Neural cell (in vitro differentiated cells): ENCODE measurements around the gene CHCHD5. TPM values are rescaled to one million over a fixed set of nuclear protein-coding genes. Genes with fewer than 3 reads are reported as not detected.

Experiments used
- H2AFZ ChIP-seq: fragments of 200-600, 300-800 bp; sonication (generic), shearing (Covaris generic); 2 replicates; pipeline ENCODE4 v1.6.0; 2014; ENCODE audit warnings: low read depth, mild to moderate bottlenecking, antibody characterized with exemption, low read length, moderate library complexity
- H3F3A ChIP-seq: fragments of 200-600 bp; shearing (Covaris generic); 2 replicates; pipeline ENCODE4 v1.6.1; 2016; ENCODE audit warnings: mild to moderate bottlenecking, moderate library complexity, mixed read lengths, antibody characterized with exemption, low read length; ENCODE audit not compliant: insufficient read depth, poor library complexity, severe bottlenecking
- H3K27ac ChIP-seq: fragments of 200-600, 300-800 bp; sonication (generic), shearing (Covaris generic); 2 replicates; pipeline ENCODE4 v1.5.1; 2014; ENCODE audit warnings: mild to moderate bottlenecking, low read length, moderate library complexity
- H3K27me3 ChIP-seq: fragments of 300-800, 200-600 bp; sonication (generic), shearing (Covaris generic); 2 replicates; pipeline ENCODE4 v1.6.0; 2014; ENCODE audit warnings: mild to moderate bottlenecking, low read depth, low read length, moderate library complexity; ENCODE audit not compliant: insufficient read depth
- H3K36me3 ChIP-seq: fragments of 300-800, 200-600 bp; sonication (generic), shearing (Covaris generic); 2 replicates; pipeline ENCODE4 v1.5.1; 2014; ENCODE audit warnings: mild to moderate bottlenecking, antibody characterized with exemption, low read length, moderate library complexity; ENCODE audit not compliant: insufficient read depth
- H3K4me2 ChIP-seq: fragments of 300-800, 200-600 bp; sonication (generic), shearing (Covaris generic); 2 replicates; pipeline ENCODE4 v1.6.0; 2014; ENCODE audit warnings: mild to moderate bottlenecking, low read length
- H3K4me3 ChIP-seq: fragments of 300-800, 200-600 bp; sonication (generic), shearing (Covaris generic); 2 replicates; pipeline ENCODE4 v1.5.1; 2014; ENCODE audit warnings: mild to moderate bottlenecking, low read length, moderate library complexity
- H3K79me2 ChIP-seq: fragments of 200-600 bp; shearing (Covaris generic); replicated peaks from 2 replicates; pipeline ENCODE4 v1.6.0; 2014; ENCODE audit warnings: mild to moderate bottlenecking, low read length, moderate library complexity; ENCODE audit not compliant: insufficient read depth
- H3K9ac ChIP-seq: fragments of 300-800, 200-600 bp; sonication (generic), shearing (Covaris generic); 2 replicates; pipeline ENCODE4 v1.6.1; 2016; ENCODE audit warnings: mild to moderate bottlenecking, low read length, mixed read lengths
- H3K9me2 ChIP-seq: fragments of 200-600 bp; shearing (Covaris generic); 2 replicates; pipeline ENCODE4 v1.6.1; 2016; ENCODE audit warnings: mild to moderate bottlenecking, low read length, mixed read lengths; ENCODE audit not compliant: insufficient read depth
- H3K9me3 ChIP-seq: fragments of 200-600, 300-800 bp; sonication (generic), shearing (Covaris generic); 2 replicates; pipeline ENCODE4 v1.6.1; 2016; ENCODE audit warnings: mild to moderate bottlenecking, mixed run types, low read length, moderate library complexity, mixed read lengths
- H4K20me1 ChIP-seq: fragments of 200-600 bp; shearing (Covaris generic); 2 replicates; pipeline ENCODE4 v1.6.1; 2016; ENCODE audit warnings: mild to moderate bottlenecking, mixed run types; ENCODE audit not compliant: insufficient read depth
- CTCF ChIP-seq: fragments of 450-650 bp; IDR thresholded peaks from 2 replicates; pipeline ENCODE4 v1.5.1; 2014; ENCODE audit warnings: antibody characterized with exemption, mild to moderate bottlenecking, moderate library complexity; ENCODE audit not compliant: poor library complexity, severe bottlenecking
- EP300 ChIP-seq: fragments of 450-650 bp; conservative IDR thresholded peaks from 2 replicates; pipeline ENCODE4 v1.6.1; 2014; ENCODE audit warnings: antibody characterized with exemption, mild to moderate bottlenecking, moderate library complexity; ENCODE audit not compliant: poor library complexity, severe bottlenecking
- EZH2 ChIP-seq: fragments of 200-600, 300-800 bp; shearing (Covaris generic), sonication (generic); IDR thresholded peaks from 2 replicates; pipeline ENCODE4 v1.6.1; 2014; ENCODE audit warnings: antibody characterized with exemption, low read length, borderline replicate concordance, mild to moderate bottlenecking; ENCODE audit not compliant: insufficient read depth, poor library complexity, severe bottlenecking
- MXI1 ChIP-seq: fragments of 450-650 bp; conservative IDR thresholded peaks from 2 replicates; pipeline ENCODE4 v1.6.1; 2014; ENCODE audit warnings: antibody characterized with exemption, mild to moderate bottlenecking; ENCODE audit not compliant: poor library complexity, severe bottlenecking
- POLR2AphosphoS5 ChIP-seq: IDR thresholded peaks from 2 replicates; pipeline ENCODE4 v1.6.1; 2012
- RAD21 ChIP-seq: fragments of 450-650 bp; conservative IDR thresholded peaks from 2 replicates; pipeline ENCODE4 v1.6.1; 2014; ENCODE audit warnings: antibody characterized with exemption, mild to moderate bottlenecking, moderate library complexity
- REST ChIP-seq: IDR thresholded peaks from 2 replicates; pipeline ENCODE4 v1.6.1; 2012; ENCODE audit warnings: borderline replicate concordance
- SMC3 ChIP-seq: fragments of 450-650 bp; conservative IDR thresholded peaks from 2 replicates; pipeline ENCODE4 v1.6.1; 2014; ENCODE audit warnings: antibody characterized with exemption, mild to moderate bottlenecking, moderate library complexity; ENCODE audit not compliant: poor library complexity
- TAF1 ChIP-seq: IDR thresholded peaks from 2 replicates; pipeline ENCODE4 v1.6.1; 2012; ENCODE audit warnings: low read depth
- polyA plus RNA-seq: library from polyadenylated mRNA; depleted of rRNA; stranded (reverse); fragments of >200 nt; gene quantifications from 2 replicates; pipeline ENCODE4 v1.2.3, GENCODE V29; 2014

The CHCHD5 gene
- polyA plus RNA-seq, 1 donor from 2014 or later = 41.1 TPM

- Histone ChIP-seq H3K79me2 (peaks cover 9% of the 10 kb centered on the region), H3K9me3 (no peaks in the 10 kb centered on the region), H3K4me2 (no peak overlapping the region), H3K36me3 (no peaks in the 10 kb centered on the region), H2AFZ (no peak overlapping the region), H3K9ac (no peak overlapping the region), H3K4me3 (no peak overlapping the region), H3K27ac (no peak overlapping the region), H3K27me3 (no peaks in the 10 kb centered on the region), H3F3A (no peaks in the 10 kb centered on the region), H3K9me2 (no peaks in the 10 kb centered on the region), H4K20me1 (no peaks in the 10 kb centered on the region)
- TF ChIP-seq EZH2 (no peak), CTCF (no peak), EP300 (no peak), RAD21 (no peak), MXI1 (no peak), SMC3 (no peak), TAF1 (no peak), REST (no peak), POLR2AphosphoS5 (no peak)
These were observed 45.1 kb upstream of the CHCHD5 start for GRCh38 chr2:112539306-112539705.

GRCh38 chr2:112540906-112541305 lies 43.5 kb upstream of the CHCHD5 start:
- Histone ChIP-seq H3K4me3 (peak overlapping the region; percentile 86), H3K9ac (no peak overlapping the region), H3F3A (no peaks in the 10 kb centered on the region), H3K9me3 (no peaks in the 10 kb centered on the region), H3K27ac (no peak overlapping the region), H3K36me3 (no peaks in the 10 kb centered on the region), H4K20me1 (no peaks in the 10 kb centered on the region), H3K4me2 (no peak overlapping the region), H3K79me2 (peaks cover 14% of the 10 kb centered on the region), H3K9me2 (no peaks in the 10 kb centered on the region), H2AFZ (no peak overlapping the region), H3K27me3 (no peaks in the 10 kb centered on the region)
- TF ChIP-seq RAD21 (no peak), EZH2 (no peak), CTCF (no peak), POLR2AphosphoS5 (no peak), REST (no peak), TAF1 (no peak), MXI1 (no peak), EP300 (no peak), SMC3 (no peak)
